GM19395 (cell line): ENCODE data around the gene TOP2A.
"Not testable (repeated sequence)": the region's sequence is repeated elsewhere in the genome, so short reads cannot be mapped to it uniquely, and the experiment has no call there.

Experiments
- ATAC-seq: cut with Tn5 transposase; IDR thresholded peaks from one replicate; pipeline ENCODE4 v1.9.1; 2021; ENCODE audit warnings: mild to moderate bottlenecking, moderate library complexity; ENCODE audit not compliant: unreplicated experiment

The TOP2A gene

GRCh38 chr17:40430272-40431230 is 12.9 kb upstream of the TOP2A start:
- ATAC-seq, result no peak

GRCh38 chr17:40427002-40427491 is 9.4 kb upstream of the TOP2A start:
- no peak for ATAC-seq

- ATAC-seq, result no peak
Observed at GRCh38 chr17:40425741-40426140, 8.0 kb upstream of the TOP2A start.

GRCh38 chr17:40422990-40423633 is 5.4 kb upstream of the TOP2A start:
- ATAC-seq, result no peak

- no peak for ATAC-seq
Observed at GRCh38 chr17:40419559-40420331, 2.0 kb upstream of the TOP2A start.

GRCh38 chr17:40418428-40418706 is 671 bp upstream of the TOP2A start:
- ATAC-seq, result no peak

- ATAC-seq, result peak; percentile 11
Observed at GRCh38 chr17:40417258-40417608, 463 bp downstream of the TOP2A start.

- no peak for ATAC-seq
Observed at GRCh38 chr17:40416671-40417070, 1.0 kb downstream of the TOP2A start.

GRCh38 chr17:40415390-40415789 is 2.3 kb downstream of the TOP2A start:
- no peak for ATAC-seq

GRCh38 chr17:40414312-40414711 is 3.4 kb downstream of the TOP2A start:
- not testable (repeated sequence) for ATAC-seq

- no peak for ATAC-seq
Observed at GRCh38 chr17:40412880-40413279, 4.8 kb downstream of the TOP2A start.

- ATAC-seq, result no peak
Observed at GRCh38 chr17:40411821-40412220, 5.9 kb downstream of the TOP2A start.

GRCh38 chr17:40410082-40410481 is 7.6 kb downstream of the TOP2A start:
- ATAC-seq, result no peak

GRCh38 chr17:40409540-40409939 is 8.2 kb downstream of the TOP2A start:
- not testable (repeated sequence) for ATAC-seq

- no peak for ATAC-seq
Observed at GRCh38 chr17:40407460-40407859, 10.2 kb downstream of the TOP2A start.

GRCh38 chr17:40404003-40404402 is 13.7 kb downstream of the TOP2A start:
- ATAC-seq, result no peak

- no peak for ATAC-seq
Observed at GRCh38 chr17:40402668-40403067, 15.0 kb downstream of the TOP2A start.

- no peak for ATAC-seq
Observed at GRCh38 chr17:40399185-40399584, 18.5 kb downstream of the TOP2A start.

- not testable (repeated sequence) for ATAC-seq
Observed at GRCh38 chr17:40386555-40386954, 31.1 kb downstream of the TOP2A start.

- ATAC-seq, result no peak
Observed at GRCh38 chr17:40382251-40382650, 35.4 kb downstream of the TOP2A start.

- ATAC-seq, result no peak
Observed at GRCh38 chr17:40378966-40379365, 38.7 kb downstream of the TOP2A start.
